HT1080 (cell line): ENCODE data around the gene STK32C. TPM values are rescaled to one million over a fixed set of nuclear protein-coding genes. Genes with fewer than 3 reads are reported as not detected.

Source experiments
- DNase-seq: peaks from one replicate; pipeline ENCODE4 v3.0.0-alpha.2; 2015; ENCODE audit warnings: low read depth
- total RNA-seq: library from RNA; depleted of rRNA; stranded (reverse); fragments of >200 nt; shearing (Covaris generic); gene quantifications from 2 replicates; pipeline ENCODE4 v1.2.3, GENCODE V29; 2014

Gene STK32C
- total RNA-seq, 1 experiment from 2014 or later = 11.5 TPM

DNA sequence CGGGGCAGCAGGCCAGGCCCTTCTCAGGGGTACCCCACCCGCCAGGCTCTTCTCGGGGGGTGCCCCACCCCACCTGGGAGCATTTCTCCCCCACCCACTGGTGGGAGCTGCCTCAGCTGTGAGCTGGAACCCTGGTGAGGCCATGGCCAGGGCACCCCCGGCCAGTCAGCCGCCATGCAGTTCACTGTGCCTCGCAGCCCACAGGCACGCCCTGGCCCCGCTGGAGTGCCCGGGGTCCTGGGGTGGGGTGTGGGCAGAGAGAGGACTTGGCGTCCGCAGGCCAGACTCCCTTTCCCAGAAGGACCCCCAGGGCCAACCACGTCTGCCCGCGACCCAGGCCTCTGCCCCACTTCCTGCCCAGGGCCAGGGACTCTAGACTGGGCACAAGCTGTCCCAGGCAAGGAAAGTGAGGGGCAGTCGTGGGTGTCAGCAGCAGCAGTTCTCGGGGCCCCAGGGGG lies 107.9 kb downstream of the STK32C start:
- DNase-seq = no peak

- DNase-seq = no peak
Observed at GRCh38 chr10:132199268-132199853, 108.4 kb downstream of the STK32C start.

DNA sequence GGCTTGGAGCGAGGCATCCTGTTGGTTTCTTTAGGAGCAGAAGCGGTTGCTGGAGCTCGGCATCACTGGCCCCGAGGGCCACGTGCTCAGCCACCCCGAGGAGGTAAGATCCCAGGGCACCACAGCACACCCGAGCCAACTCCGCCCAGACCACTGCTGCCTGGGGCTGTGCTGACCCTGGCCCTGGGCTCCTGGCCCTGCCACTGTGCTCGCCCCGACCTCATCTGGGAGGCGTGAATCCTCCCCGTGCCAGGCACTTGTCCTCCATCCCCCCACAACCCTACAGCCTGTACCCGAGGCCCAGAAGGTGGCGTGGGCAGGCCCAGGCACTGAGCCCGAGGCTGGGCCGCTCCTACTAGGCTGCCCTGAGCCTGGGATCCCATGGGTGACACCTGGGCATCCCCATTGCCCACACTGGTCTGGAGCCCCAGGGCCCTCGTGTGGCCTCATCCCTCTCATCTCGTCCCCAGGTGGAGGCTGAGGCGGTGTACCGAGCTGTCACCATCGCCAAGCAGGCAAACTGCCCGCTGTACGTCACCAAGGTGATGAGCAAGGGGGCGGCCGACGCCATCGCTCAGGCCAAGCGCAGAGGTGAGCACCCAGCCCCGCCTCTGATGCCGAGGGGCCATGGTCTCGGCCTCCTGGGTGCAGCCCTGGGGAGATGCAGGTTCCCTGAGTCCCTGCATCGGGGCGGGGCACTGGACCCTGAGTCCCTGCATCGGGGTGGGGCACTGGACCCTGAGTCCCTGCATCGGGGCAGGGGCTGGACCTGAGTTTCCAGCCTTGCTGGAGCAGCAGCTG lies 109.2 kb downstream of the STK32C start:
- no peak for DNase-seq

- no peak for DNase-seq
Observed at GRCh38 chr10:132198068-132198370, 109.7 kb downstream of the STK32C start.

- no peak for DNase-seq
Observed at GRCh38 chr10:132197271-132198067, 110.3 kb downstream of the STK32C start.

DNA sequence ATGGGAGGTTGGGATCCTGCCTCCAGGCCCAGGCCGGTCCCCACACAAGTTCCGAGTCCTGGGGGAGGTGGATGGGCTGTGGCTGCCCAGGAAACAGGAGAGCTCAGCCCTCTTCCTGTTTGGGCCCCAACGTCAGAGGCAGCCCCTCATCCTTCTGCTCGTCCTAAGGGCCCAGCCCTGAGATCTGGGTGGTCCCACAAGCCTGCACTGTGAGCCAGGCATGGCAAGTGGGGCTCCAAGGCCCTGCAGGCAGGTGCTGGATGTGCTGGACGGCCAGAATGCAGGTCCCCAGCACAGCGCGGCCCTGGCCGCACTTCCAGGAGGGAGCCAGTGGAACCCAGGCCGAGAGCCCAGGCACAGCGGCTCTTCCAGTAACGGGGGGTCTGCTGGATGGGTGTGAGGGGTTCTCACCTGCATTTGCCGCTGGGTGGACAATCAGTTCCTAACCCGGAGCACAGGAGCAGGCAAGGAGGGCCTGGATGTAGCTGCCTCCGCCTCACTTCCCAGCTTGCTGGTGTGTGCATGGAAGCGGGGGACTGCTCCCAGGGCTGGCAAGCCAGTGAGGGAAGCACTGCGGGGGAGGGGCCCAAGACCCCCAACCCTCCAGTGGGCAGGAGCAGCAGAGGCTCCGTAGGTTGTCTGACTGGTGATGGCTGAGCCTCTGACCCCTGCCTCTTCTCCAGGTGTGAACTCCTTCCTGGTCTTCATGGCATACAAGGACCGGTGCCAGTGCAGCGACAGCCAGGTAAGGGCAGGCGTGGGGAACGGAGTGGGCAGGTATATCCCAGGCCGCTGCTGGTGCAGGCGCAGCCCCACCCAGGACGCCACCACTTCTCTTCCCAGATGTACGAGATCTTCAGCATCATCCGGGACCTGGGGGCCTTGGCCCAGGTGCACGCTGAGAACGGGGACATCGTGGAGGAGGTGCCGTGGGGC lies 111.3 kb downstream of the STK32C start:
- DNase-seq = no peak

DNA sequence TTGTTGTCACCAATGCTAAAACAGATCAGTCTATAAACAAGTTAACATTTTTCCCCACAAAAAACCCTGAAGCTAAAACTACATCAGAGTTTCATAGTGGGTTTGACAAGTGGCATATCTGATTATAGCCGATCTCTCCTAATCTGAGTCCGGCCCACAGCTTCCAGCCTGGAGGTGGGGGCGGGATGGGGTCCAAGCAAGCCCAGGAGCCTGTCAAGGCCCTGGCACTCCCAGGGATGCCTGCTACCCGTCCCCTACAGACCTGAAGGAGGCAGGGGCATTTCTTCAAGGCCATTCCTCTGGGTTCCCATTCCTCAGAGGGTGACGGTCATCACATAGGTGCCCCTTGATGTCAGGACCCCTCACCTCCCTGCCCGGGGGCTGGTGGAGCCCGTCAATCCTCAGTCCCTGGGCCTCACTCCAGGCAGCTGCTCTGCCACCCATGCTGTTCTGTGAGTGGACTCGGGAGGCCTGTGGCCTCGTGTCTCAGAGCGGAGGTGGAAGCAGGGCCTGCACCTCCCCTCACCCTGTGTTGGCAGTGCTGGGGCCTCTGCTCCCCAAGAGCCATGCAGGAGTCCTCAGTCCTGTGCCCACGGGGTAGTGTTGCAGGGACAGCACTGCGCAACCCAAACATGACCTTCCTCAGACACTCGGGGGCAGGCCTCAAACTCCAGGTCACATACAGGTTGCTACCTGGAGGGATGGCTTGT lies 112.2 kb downstream of the STK32C start:
- DNase-seq = no peak

DNA sequence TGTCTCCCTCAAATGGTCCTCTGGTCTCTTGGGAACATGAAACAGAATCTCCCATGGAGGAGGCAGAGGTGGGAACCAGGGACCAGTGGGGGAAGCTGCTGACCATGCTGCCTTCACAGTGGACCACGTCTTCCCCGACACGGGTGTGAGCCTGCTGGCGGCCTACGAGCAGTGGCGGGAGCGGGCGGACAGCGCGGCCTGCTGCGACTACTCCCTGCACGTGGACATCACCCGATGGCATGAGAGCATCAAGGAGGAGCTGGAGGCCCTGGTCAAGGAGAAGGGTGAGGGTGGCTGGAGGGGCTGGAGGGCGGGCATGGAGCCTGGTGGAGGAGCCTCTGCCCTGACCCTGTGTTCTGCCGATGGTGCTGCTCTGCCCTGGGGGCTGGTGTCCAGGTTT lies 113.0 kb downstream of the STK32C start:
- DNase-seq = no peak

- DNase-seq = no peak
Observed at GRCh38 chr10:132193907-132194552, 113.7 kb downstream of the STK32C start.

- DNase-seq = no peak
Observed at GRCh38 chr10:132192991-132193665, 114.6 kb downstream of the STK32C start.

GRCh38 chr10:132192076-132192975 lies 115.4 kb downstream of the STK32C start:
- DNase-seq = no peak

GRCh38 chr10:132189810-132190422 lies 117.8 kb downstream of the STK32C start:
- DNase-seq = no peak

DNA sequence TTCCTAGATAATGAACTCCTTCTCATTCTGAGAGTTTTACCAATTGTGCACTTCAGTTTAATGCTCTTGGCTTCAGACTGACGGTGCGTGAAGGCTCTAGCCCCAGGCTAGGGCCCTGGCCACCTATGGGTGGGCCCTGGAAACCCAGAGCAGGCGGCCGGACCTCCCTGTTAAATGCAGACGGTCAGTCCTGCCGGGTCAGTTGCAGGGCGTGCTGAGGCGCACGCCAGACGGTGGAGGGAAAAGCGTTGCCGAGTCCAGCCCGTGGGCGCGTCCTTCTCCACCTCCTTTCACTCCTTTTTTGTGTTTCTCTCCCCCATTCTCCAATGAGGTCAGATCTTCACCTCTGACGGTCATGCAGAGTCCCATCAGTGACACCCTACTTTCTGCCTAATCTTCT lies 118.7 kb downstream of the STK32C start:
- DNase-seq = no peak

- DNase-seq = no peak
Observed at GRCh38 chr10:132188331-132188730, 119.4 kb downstream of the STK32C start.

DNA sequence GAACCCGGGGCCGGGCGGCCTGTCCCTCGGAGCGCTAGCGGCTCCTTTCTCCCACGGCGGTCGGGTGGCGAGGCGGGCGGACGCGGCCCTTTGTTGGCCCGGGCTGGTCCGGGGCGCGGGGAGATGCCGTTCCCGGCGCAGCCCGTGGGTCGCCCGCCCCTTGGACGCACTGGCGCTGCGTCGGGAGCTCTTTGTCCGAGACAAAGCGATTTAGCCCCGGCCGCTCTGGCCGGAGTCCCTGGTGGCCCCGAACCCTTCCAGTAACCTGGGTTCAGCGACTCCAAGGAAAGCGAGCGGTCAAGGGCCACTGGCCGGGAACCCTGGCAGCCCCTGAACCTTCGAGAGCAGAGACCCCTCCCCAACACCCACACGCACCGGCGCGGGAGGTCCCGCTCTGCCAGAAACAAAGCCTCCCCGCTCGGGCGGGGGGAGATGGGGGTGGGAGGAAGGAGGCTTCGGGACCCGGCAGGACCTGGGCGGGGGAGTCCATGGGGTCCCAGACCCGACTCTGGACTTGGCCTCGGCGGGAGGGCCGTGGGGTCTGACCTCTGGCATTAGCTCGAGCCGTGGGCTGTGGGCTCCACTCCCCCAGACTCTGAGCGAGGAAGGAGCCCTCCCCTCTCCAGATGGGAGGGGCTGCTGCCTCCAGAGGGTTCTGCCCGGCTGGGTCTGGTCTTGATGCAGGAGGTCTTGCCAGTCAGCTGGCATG lies 120.2 kb downstream of the STK32C start:
- DNase-seq = no peak

- DNase-seq = no peak
Observed at GRCh38 chr10:132186488-132187429, 121.0 kb downstream of the STK32C start, which contains the start of gene DPYSL4. TSS of gene DPYSL4 (plus strand) at chr10:132186948. CDS start at chr10:132187064, 116 bp downstream.
